ENCODE measurements around the gene LRP8.

LRP8 gene

DNA sequence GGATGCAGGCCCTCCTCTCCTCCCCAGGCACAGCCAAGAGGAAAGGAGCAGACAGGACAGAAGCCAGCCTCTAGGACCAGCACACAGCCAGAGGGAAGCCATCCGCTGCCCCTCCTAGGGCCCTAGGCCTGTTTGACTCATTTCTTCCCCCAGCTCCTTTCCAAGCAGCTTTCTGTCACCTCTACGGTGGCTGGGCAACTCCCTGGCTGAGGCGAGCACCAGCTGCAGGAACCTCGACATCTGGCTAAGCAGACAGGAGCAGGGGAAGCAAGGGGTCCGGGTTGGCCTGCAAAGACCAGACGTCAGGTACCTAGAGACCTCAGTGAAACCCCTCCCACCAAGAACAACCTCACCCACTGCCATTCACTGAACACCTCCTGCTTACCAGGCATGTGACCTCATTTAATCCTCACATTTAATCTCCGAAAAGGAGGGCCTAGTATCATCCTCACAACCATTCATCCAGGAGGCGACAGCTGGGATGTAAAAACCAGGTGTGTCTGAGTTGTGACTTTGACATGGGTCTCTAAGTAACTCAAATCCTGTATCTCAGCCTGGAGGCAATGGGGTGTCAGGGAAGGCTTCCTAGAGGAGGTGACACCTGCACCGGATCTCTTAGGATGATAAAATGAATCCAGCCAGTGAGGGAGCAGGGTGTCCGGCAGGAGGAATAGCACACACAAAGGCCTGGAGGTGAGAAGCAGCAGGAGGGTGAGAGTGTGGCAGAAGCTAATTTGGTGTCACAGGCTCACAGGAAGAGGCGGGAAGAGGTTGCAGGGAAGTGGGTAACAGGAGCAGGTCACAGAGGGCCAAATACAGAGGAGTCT, 5.9 kb downstream of the LRP8 start:
- DNase-seq (ENCODE audit: low read depth): no peak

DNA sequence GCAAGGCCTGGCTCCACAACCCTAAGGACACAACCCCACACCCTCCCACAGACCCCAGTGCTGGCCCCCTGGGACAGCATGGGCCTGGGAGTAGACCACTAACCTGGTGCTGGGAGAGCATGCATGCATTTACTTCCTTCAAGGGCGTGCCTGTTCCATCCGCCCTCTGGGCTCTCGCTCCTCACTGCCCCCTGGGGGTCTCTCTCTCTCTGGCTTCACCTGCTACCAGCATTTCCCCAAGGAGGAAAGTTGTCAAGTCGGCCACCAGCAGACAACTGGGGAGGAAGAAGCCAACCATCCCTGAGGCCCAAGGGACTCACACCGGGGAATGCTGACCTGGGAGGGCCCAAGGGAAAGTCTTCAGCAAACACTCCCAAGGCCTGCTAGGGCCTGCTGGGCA, 6.5 kb downstream of the LRP8 start:
- no peak for DNase-seq (ENCODE audit: low read depth)

DNA sequence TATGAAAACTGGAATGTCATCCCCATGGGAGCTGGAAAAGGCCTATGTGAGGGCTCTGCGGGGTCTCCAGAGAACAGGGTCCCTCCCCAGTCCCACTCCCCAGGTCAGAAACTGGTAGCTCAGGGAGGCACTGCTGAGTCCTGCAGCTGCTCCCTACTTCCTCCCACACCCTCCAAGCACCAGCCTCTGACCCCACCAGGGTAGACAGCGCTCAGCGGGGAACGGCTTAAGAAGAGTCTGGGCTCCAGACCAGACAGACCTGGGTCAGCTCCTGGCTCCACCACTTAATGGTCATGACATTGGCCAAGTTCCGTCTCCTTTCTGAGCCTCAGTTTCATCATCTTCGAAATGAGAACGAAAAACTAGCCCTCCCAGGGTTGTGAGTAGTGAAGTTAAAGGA, 7.2 kb downstream of the LRP8 start:
- no peak for DNase-seq (ENCODE audit: low read depth)

DNA sequence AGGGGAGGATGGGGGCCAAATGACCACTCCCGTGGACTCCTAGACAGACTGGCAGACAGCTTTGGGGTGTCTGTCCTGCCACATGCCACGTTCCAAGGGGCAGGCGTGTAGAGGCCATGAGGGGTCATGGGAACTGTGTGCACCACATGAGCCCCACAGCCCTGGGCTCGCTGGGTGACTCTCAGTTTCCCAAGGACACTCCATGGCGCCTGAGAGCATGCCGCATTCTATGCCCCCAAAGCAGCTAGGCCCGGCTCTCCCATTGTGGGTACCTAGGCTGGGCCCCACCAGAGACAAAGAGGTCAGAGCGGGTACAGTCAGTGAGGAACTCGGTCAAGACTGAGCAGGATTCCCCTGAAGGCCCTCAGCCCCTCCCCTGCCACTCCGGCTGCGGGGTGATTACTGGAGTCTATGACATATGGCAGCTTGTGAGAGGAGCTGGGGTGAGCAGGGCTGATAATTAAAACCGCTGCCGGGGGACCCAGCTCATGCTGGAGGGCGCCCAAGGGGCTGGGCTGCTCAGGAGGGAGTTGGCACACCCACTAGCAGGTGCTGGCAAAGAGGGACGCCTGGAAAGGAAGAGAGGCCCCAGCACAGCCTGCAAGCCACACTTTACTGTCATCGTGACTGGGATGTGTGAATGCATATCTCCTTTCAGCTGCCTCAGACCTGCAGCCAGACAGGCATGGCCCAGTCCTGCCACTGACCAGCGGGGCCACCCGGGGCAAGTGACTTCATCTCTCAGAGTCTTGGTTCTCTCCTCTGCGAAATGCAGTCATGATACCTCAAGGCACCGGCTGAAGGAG, 8.4 kb downstream of the LRP8 start:
- DNase-seq (ENCODE audit: low read depth): no peak

DNA sequence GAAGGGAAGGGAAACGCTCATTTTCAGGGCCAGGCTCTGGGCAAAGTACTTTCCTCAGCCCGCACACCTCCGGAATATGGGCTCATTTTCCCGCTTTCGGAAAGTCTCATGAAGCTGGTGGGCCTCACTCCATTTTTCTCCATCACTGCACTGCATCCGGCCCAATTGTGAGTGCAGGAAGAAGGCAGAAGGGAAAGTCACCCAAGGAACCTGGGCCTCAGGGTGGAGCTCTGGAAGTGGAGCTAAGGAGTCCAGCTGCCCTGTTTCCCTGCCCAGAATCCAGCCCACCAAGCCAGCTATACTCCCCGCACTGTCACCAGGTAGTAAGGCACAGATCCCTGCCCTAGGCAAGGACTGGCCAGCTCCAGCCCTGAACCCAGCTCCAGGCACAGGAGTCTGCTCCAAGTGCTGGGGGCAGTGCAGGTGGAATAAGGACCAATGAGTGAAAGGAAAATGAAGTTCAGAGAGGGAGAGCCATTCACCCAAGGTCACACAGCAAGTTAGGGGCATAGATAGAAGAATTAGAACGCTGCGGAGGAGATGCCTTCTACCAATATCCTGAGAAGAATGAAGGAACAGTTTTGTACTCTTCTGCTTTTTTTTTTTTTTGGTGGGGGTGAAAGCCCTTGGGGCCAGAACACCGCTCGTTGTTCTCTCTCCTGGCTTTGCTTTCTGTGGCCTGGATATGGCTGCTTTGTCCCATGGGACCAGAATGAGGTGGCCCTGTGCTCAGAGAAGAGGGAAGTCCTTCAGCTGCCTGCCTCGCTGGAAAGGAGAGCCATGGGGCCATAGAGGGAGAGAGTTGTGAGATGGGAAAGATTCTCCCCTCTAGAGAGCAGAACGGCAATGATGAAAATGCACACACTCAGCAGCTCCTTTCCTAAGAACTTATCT, 10.0 kb downstream of the LRP8 start:
- no peak for DNase-seq (ENCODE audit: low read depth)

DNA sequence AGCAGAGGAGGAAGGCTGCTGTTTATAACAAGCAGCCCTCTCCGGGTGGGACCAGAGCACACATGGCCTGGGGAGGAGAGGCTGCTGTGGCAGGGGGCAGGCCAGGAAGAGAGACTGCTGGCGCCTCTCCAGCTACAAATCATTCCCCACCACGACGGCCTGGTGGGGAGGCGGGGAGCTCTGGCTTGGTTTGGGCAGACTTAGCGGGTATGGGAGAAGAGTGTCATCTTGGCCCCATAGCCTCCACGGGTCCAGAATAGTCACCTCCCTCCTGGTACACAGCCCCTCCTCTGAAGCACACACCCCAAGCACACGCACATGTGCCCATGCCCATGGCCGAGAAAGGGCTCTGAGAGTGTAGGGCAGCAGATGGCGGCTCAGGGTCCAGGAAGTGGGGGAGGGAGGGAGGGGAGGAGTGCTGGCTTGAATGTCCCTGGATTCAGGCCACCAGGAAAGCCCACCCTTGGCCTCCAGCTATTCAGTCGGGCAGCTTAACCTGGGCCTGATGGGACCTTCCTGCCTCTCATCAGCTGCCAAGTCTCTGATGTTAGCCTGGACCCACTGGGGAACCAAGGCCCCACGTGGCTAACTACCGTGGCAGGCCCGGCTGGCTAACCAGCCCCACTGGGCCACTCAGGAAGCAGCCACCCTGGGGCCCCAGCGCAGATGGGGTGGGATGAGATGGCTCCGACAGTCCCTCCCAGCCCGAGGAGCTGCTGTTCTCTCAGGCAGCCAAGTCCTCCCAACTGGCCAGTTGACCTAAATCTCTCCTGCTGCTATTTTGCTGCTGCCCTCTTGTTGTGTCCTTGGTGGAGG, 10.9 kb downstream of the LRP8 start:
- DNase-seq (ENCODE audit: low read depth): no peak

DNA sequence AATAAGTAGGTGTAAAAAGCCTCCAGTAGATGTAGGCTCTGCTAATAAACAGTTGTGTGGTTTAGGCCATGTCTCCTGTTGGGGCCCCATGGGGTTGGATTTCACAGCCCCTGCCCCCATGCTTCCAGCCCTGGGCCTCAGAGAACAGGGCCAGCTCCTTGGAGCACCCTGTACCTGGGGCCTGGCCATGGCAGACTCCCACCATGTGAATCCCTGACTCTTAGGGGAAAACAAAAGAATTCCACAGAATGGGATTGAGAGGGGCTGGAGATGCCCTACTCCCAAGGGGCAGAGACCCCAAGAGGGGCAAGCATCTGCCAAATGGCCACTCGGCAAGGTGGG, 11.5 kb downstream of the LRP8 start:
- no peak for DNase-seq (ENCODE audit: low read depth)

DNA sequence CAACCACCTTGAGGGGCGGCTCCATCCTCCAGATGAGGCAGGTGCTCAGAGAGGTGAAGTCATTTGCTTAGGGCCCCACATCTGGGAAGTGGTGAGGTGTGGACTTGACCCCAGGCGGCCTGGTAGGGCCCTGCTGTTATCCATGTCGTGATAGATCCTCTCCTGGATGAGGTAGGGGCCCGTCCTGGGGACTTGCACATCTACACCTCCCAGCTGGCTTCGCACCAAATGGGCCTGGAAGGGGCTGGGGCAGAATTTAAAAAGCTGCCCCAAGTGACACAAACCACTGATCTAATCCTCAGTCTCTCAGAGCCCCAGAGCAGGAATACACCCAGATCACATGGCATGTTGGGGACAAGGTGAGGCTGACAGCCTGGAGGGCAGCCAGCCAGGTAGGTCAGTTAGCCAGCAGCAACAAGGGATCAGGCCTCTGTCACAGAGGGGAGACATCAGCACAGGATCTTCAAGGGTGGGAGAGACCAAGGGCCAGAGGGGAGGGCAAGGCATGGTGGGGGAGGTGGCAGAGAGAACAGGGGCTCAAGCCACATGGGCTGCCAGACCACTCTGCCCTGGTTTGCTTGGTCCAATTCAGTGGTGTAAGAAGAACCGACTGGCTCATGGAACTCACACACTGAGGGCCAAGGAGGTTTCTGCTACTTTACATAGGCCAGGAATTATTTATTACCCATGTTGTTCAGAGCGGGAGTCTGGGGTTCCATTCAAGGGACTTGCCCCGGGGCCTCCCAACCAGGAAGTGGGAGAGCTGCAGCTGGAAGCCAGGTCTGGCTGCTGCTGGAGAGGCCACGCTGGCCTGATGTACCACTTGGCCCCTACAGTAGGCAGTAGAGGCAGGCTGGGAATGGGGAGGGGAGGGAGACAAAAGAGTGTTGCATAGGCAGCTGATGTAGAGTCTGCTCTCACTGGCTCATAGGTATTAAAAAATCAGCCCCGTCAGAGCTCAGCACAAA, 12.1 kb downstream of the LRP8 start:
- no peak for DNase-seq (ENCODE audit: low read depth)

DNA sequence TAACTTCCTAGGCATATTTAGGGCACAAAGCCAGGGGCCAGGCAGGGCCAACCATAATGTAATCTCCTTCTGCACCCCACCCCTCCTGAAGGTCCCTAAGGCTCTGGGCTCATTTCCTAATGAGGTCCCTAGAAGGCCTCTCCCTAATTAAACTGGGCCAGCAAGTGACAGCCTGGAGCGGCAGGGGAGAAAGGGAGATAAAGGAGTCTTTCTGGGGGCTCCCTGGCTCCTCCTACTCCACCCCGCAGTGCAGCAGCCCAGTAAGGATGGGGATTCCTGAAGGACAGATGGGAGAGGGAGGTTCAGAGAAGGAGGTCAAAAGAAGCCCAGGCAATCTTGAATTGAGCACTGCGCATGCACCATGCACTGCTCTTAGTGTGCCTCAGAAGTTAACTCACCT, 12.8 kb downstream of the LRP8 start:
- no peak for DNase-seq (ENCODE audit: low read depth)

DNA sequence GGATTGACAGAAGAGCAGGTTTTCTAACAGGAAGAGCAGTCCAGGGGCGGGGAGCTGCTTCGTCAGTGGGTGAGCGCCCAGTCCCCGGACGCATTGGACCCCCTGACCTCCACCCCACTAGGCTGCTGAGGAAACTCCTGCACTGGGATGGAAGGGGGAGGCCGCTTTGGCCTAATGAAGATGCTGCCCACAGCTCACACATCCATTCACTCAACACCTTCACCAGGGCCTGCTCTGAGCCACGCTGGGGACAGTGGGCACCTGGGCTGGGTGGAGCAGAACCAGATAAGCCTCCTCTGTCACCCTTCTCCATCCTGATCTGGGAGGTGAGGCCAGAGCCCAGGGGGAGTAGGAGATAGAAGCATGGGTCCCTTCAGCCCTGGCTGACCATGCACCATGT, 13.3 kb downstream of the LRP8 start:
- DNase-seq (ENCODE audit: low read depth): no peak

DNA sequence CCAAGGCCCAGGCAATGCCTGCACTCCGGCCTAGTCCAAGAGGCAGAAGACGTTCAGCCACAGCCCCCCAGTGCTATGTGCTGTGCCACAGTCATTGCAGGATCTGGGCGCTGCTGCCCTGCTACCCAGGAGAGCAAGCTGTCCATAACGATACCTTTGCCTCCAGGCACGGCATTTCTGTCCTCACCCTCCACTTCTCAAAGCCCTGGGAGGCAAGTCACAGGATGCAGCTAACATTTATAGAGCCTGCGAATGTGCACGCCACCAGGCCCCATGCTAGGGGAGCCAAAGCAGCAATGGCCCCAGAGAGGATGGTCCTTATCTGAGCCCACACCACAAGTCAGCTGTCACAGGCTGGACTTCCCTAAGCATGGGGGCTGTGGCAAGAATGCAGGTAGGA, 13.8 kb downstream of the LRP8 start:
- DNase-seq (ENCODE audit: low read depth): no peak

DNA sequence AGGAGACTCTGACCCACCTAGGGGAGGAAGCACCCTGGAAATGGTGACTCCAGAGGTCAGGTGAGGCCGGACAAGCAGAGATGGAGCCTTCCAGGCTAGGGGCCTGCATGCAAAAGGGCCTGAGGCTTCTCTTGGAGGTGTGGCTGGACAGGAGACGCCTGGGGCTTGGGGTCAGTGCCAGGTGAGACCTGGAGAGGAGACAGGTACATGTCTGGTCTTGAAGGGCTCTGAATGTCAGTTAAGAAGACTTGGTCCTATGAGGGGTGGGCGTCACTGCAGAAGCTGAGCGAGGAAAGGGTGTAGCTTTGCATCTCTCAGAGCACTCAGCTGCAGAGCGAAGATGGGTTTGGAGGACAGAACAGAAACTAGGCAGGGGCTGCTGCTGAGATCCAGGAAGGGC, 14.3 kb downstream of the LRP8 start:
- DNase-seq (ENCODE audit: low read depth): no peak

DNA sequence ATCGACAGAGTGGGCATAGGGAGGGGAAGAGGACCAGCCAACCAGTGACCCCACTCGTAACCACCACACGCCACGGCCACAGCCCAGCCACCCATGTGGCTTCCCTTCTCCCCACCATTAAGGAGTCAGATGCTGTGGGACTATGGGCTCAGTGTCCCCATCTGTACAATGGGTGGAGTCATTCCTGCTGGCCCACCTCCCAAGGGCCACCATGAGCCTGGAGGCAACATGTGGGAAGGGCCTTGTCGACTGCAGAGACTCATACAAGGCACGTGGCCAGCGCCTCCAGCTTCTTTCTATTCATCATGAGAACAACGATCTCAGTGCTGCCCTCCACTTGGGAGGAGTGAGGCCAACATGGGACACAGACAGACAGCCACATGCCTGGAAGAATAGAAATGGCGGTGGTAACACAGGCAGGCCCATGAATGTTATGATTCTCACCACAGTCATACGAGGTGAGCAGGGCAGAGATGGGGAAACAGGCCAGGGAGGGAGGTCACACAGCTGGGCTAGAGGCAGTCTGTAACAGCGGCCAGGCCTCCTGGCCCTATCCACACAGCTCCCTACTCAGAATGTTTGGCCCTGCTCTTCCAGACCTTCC, 16.1 kb downstream of the LRP8 start:
- no peak for DNase-seq (ENCODE audit: low read depth)

DNA sequence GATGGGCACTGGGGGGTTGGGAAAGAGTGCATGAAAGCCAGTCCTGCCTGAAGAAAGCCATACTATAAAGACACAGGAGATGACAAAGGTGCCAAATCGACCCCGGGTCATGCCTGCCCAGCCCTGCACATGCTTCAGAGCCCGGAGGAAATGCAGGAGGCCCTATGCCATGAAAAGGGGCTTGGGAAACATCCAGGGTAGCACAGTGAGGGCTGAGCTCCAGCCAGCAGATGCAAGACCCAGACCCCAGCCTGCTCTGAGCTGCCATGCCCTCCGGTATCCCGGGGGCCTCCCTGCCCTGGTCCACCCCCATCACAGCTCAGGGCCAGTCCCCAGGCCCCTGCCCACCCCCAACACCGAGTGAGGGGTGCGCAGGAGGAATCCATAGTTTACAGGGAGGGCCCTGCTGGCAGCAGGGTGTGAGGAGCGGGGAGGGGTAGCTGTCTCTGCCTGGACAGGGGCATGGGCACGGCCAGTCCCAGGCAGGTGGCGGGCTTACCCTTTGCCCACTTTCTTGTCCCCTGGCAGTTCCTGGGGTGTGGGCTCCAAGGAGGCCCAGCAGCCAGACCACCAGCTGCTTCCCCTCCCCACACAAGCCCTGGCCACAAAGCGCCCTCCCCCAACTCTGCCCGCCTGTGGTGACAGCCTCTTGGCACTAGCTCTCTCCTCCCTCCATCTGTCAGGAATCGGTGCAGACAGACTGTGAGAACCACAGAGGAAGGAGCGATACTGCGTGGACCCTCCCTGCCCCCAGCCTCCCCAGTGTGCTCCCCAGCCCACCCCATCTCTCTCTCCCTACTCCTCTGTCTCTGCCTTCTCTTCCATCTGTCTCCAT, 16.8 kb downstream of the LRP8 start:
- no peak for DNase-seq (ENCODE audit: low read depth)

DNA sequence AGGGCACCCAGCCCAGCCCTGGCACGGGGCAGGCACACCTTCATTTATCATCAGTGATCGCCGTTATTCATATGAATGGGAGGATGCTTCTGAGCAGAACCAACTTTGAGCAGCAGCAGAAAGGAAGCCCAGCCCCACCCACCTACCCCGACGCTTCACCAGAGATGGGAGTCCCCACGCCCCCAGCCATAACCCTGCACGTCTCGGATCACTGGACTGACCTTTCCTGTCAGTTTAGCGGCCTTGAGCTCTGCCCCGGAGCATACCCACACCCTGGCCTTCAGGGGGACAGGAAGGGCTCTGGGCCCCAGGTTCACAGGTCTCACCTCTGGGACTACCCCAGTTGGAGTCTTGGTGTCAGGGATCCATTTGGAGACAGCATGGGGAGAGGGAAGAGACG, 18.1 kb downstream of the LRP8 start:
- DNase-seq (ENCODE audit: low read depth): no peak

DNA sequence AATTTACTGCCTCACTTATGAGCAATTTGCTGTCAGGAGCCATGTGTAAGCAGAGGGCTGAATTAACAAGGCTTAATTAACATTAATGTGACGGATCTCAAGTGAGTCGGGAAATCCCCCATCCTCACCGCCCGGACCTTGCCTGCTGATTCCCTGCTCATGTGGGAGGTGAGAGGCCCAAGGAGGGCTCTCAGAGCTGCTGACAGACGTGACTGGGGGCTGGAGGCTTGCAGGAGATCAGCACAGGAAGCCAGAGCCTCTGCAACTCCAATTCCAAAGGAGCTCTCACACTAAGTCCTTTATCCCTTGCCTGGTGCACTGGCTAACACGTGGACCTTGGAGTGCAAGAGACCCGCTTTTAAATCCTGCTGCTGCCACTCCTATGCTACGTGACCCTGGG, 19.4 kb downstream of the LRP8 start:
- DNase-seq (ENCODE audit: low read depth): no peak

DNA sequence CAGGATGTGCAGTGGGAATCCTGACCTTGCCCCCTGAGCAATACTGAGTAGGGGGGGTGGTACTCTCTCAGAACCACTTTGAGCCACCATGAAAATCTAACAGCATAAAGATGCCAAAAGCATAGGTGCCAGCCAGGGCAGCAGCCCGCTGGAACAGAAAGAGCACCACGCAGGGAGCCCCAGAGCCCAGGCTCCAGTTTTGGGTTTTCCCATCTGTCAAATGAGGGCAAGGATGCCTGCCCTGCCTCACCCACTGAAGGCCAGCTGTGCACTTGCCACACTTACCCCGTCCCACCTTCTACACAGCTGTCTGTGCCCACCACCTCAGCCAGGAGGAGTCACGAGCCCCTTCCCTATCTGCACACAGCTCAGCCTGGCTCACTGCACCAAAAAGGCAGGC, 20.8 kb downstream of the LRP8 start:
- DNase-seq (ENCODE audit: low read depth): no peak

DNA sequence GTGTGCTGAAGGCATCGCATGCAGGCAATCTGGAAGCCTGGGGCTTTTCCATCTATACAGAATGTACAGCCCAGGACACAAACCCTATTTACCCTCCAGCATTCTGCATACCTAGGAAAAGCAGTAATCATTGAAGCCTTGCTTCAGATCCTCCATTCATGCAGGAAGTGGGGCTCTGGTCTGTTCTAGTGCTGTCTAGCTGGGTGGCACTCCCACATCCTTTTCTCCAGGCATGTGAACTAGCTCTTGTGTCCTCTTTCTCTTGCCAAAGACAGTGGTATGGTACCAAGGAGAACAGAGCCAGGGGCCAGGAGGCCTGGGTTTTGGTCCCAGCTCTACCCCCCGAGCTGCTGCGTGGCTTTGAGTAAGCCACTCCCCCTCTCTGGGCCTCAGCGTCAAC, 21.7 kb downstream of the LRP8 start:
- DNase-seq (ENCODE audit: low read depth): no peak

DNA sequence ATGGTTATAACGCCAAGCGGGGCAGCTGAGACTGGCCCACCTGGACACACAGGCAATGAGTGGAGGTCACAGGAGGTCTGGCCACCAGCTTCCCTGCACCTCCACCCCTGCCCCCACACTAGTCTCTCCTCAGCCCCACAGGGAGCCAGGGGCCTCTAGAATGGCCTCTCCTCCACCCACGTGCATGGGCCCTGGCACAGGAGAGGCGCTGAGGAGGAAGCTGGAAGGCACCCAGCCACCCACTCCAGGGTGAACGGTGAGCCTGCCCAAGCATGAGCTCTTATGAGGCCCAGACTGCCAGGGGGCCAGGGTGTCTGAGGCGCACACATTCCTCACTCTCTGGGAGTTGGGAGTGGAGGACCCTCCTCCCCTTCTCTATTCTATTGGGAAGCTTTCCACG, 22.2 kb downstream of the LRP8 start:
- no peak for DNase-seq (ENCODE audit: low read depth)
